ENCODE measurements around the gene ALPG. TPM values are rescaled to one million over a fixed set of nuclear protein-coding genes. Genes with fewer than 3 reads are reported as not detected.

Gene ALPG
- total and polyA plus RNA-seq, 2 of the 13 experiments (the other 11 are each of a cell fraction or from before 2014, with no cell fraction given) = not detected

- no peak for FAIRE-seq
These were observed 6.3 kb downstream of the ALPG start for GRCh38 chr2:232412986-232413385.

More at GRCh38 chr2:232412986-232413385, 6.3 kb downstream of the ALPG start:
- ATAC-seq = no peak
- no peaks in the 10 kb centered on the region for H3K4me1 ChIP-seq (ENCODE audit: insufficient read depth, low read length)
- peaks cover 4 to 54% of the 10 kb centered on the region in 2 experiments; a peak in 4 of 5 replicates for H3K27me3 ChIP-seq (ENCODE audit: control insufficient read depth in 1 of 2, insufficient read depth in 2 of 2, low read length in 2 of 2)
- no peak overlapping the region for H3K4me2 ChIP-seq (ENCODE audit: low read depth, low read length)
- intact Hi-C loops (cut with micrococcal nuclease; ENCODE audit: unreplicated experiment) = no loop called here
- in situ Hi-C loops (cut with HindIII; ENCODE audit: extremely low pct_ligation_motif_present, low pct_unique_long_range_greater_than_20kb) = no loop called here
- no peak overlapping the region for H3K4me3 ChIP-seq (replicated peaks in 1 of 3; ENCODE audit: insufficient read depth in 1 of 3, low read depth in 2 of 3, low read length in 3 of 3)
- POLR2A ChIA-PET = no interaction called here
- no peaks in the 10 kb centered on the region for H3K79me2 ChIP-seq (ENCODE audit: insufficient read depth, low read length)
- no peak overlapping the region for H3K27ac ChIP-seq (ENCODE audit: extremely low read length, insufficient read depth, low read length)
- TF ChIP-seq PHF5A (CRISPR knock-in tag; IDR thresholded peaks at IDR 0.05; ENCODE audit: low read depth, unreplicated experiment) (no peak), SRY (CRISPR knock-in tag; IDR thresholded peaks at IDR 0.05) (no peak), PCBP2 (optimal IDR thresholded peaks at IDR 0.05; ENCODE audit: low read depth, low read length, poor library complexity, severe bottlenecking) (no peak), ZNF230 (CRISPR knock-in tag; IDR thresholded peaks at IDR 0.05) (no peak), ZNF260 (CRISPR knock-in tag; IDR thresholded peaks at IDR 0.05; ENCODE audit: borderline replicate concordance, low read depth) (no peak), ZFX (CRISPR knock-in tag; IDR thresholded peaks at IDR 0.05; ENCODE audit: low read depth) (no peak), YEATS4 (CRISPR knock-in tag; IDR thresholded peaks at IDR 0.05; ENCODE audit: borderline replicate concordance) (no peak), ZFP91 (CRISPR knock-in tag; IDR thresholded peaks at IDR 0.05; ENCODE audit: borderline replicate concordance) (no peak), ZNF569 (CRISPR knock-in tag; IDR thresholded peaks at IDR 0.05; ENCODE audit: borderline replicate concordance) (no peak), ATAD3A (CRISPR knock-in tag; IDR thresholded peaks at IDR 0.05) (no peak), KDM5B (CRISPR knock-in tag; IDR thresholded peaks at IDR 0.05; ENCODE audit: borderline replicate concordance) (no peak), MAFK (conservative IDR thresholded peaks at IDR 0.05 in 1 of 2, IDR thresholded peaks at IDR 0.05 in 1 of 2; ENCODE audit: low read length in 2 of 2) (no peak), RBAK (CRISPR knock-in tag; IDR thresholded peaks at IDR 0.05) (no peak), ZNF350 (CRISPR knock-in tag; IDR thresholded peaks at IDR 0.05; ENCODE audit: borderline replicate concordance, low read depth) (no peak), ZNF720 (CRISPR knock-in tag; IDR thresholded peaks at IDR 0.05) (no peak), TBX3 (IDR thresholded peaks at IDR 0.05; ENCODE audit: borderline replicate concordance) (no peak)
- TF ChIP-seq, protein P1, sequence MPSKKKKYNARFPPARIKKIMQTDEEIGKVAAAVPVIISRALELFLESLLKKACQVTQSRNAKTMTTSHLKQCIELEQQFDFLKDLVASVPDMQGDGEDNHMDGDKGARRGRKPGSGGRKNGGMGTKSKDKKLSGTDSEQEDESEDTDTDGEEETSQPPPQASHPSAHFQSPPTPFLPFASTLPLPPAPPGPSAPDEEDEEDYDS (CRISPR knock-in tag; IDR thresholded peaks at IDR 0.05) = no peak
- no peak overlapping the region for H2AFZ ChIP-seq (ENCODE audit: low read length)
- no peaks in the 10 kb centered on the region for H3K36me3 ChIP-seq (replicated peaks in 1 of 2; ENCODE audit: control insufficient read depth in 1 of 2, insufficient read depth in 2 of 2, low read length in 2 of 2)
- no peak overlapping the region for H3K9ac ChIP-seq (ENCODE audit: insufficient read depth, low read depth, low read length)
- DNase-seq (ENCODE audit: low spot score) = no peak
- H3K9me3 ChIP-seq (ENCODE audit: low read length) = no peaks in the 10 kb centered on the region
- CTCF ChIA-PET (ENCODE audit: low intra/inter-chr PET ratio, low total read pairs) = no interaction called here
- H4K20me1 ChIP-seq (ENCODE audit: insufficient read depth, low read length) = no peaks in the 10 kb centered on the region
- 19% methylated on average over 5 of the region's 5 CpGs for WGBS (ENCODE audit: low lambda C conversion rate)
- BruUV-seq (replicated peaks) = no TSS peak

All from HepG2 (cell line).